PC-3 (cell line): Measurements from ENCODE around the gene PPY. TPM values are rescaled to one million over a fixed set of nuclear protein-coding genes. Genes with fewer than 3 reads are reported as not detected.
"Not testable (repeated sequence)": the region's sequence is repeated elsewhere in the genome, so short reads cannot be mapped to it uniquely, and the experiment has no call there.

ENCODE experiments used
- ATAC-seq: fragments of 200-7000 bp; cut with Tn5 transposase; 2 replicates; pipeline ENCODE4 v1.9.1; 2020; ENCODE audit warnings: mild to moderate bottlenecking, moderate library complexity
- BruUV-seq: library from RNA; stranded (reverse); fragments of 400-500 nt; replicated peaks from 2 replicates; lab custom pipeline; 2021; lab: Mats Ljungman, UMichigan
- CTCF ChIA-PET: fragments of 300-600 bp; sonication (Branson Sonifier 250); formaldehyde crosslinking; loops from one replicate; lab custom pipeline; 2022; ENCODE audit warnings: antibody characterized with exemption; lab: Charles Lee
- POLR2A ChIA-PET: fragments of 300-600 bp; sonication (Branson Sonifier 250); formaldehyde crosslinking; loops from one replicate; lab custom pipeline; 2022; ENCODE audit warnings: antibody characterized with exemption; ENCODE audit not compliant: unreplicated experiment; lab: Charles Lee
- DNase-seq: peaks from one replicate; pipeline ENCODE4 v3.0.0-alpha.2; 2015
- H2AFZ ChIP-seq: fragments of 300-600 bp; sonication (generic); 2 replicates; pipeline ENCODE4 v1.6.0; 2016; ENCODE audit warnings: antibody characterized with exemption, low read length
- H3F3A ChIP-seq: fragments of 300-600 bp; sonication (generic); one replicate; pipeline ENCODE4 v1.6.0; 2017; ENCODE audit warnings: antibody characterized with exemption, low read length, control low read depth, mild to moderate bottlenecking; ENCODE audit not compliant: unreplicated experiment
- H3K27ac ChIP-seq: fragments of 300-600 bp; sonication (generic); 2 replicates; pipeline ENCODE4 v1.5.1; 2016; ENCODE audit warnings: mild to moderate bottlenecking, low read length
- H3K27me3 ChIP-seq: fragments of 300-600 bp; sonication (generic); 2 replicates; pipeline ENCODE4 v1.6.1; 2016; ENCODE audit warnings: low read length, mixed read lengths
- H3K36me3 ChIP-seq: fragments of 300-600 bp; sonication (generic); 2 replicates; pipeline ENCODE4 v1.6.1; 2016; ENCODE audit warnings: low read depth, mixed run types, low read length, mixed read lengths
- H3K4me1 ChIP-seq: fragments of 300-600 bp; sonication (generic); 2 replicates; pipeline ENCODE4 v1.5.1; 2016; ENCODE audit warnings: low read length; ENCODE audit not compliant: insufficient read depth
- H3K4me2 ChIP-seq: fragments of 300-600 bp; sonication (generic); 2 replicates; pipeline ENCODE4 v1.6.0; 2016; ENCODE audit warnings: low read length
- H3K4me3 ChIP-seq: fragments of 300-600 bp; sonication (generic); 2 replicates; pipeline ENCODE4 v1.5.1; 2016; ENCODE audit warnings: mild to moderate bottlenecking, low read length, mixed read lengths
- H3K79me2 ChIP-seq: fragments of 300-600 bp; sonication (generic); 2 replicates; pipeline ENCODE4 v1.6.1; 2017; ENCODE audit warnings: low read length, mixed read lengths
- H3K9ac ChIP-seq: fragments of 300-600 bp; sonication (generic); 2 replicates; pipeline ENCODE4 v1.6.0; 2016; ENCODE audit warnings: mild to moderate bottlenecking, low read length
- H3K9me2 ChIP-seq: fragments of 300-600 bp; sonication (generic); replicated peaks from 2 replicates; pipeline ENCODE4 v1.6.1; 2016; ENCODE audit warnings: mixed run types, low read length, mixed read lengths
- H3K9me3 ChIP-seq: fragments of 300-600 bp; sonication (generic); 2 replicates; pipeline ENCODE4 v1.6.1; 2016; ENCODE audit warnings: low read length, mixed read lengths
- H4K20me1 ChIP-seq: fragments of 300-600 bp; sonication (generic); 2 replicates; pipeline ENCODE4 v1.6.1; 2016; ENCODE audit warnings: low read length, mixed read lengths
- EZH2 ChIP-seq: fragments of 300-600 bp; sonication (generic); IDR thresholded peaks from one replicate; pipeline ENCODE4 v1.6.1; 2017; ENCODE audit warnings: antibody characterized with exemption, mild to moderate bottlenecking, low read length; ENCODE audit not compliant: unreplicated experiment
- EZH2phosphoT487 ChIP-seq: fragments of 300-600 bp; sonication (generic); IDR thresholded peaks from 2 replicates; pipeline ENCODE4 v1.6.1; 2018; ENCODE audit warnings: mild to moderate bottlenecking, antibody characterized with exemption, low read length, borderline replicate concordance
- intact Hi-C: fragments of 100-400 bp; cut with micrococcal nuclease; formaldehyde crosslinking; loops from 2 replicates; pipeline ENCODE4 v1.9.0; 2023
- total RNA-seq: library from RNA; depleted of rRNA; stranded (reverse); fragments of >200 nt; gene quantifications from 2 replicates; pipeline ENCODE4 v1.2.3, GENCODE V29; 2014
- TF ChIP-seq, protein P1 (sequence below): fragments of 300-600 bp; sonication (generic); conservative IDR thresholded peaks from 2 replicates; pipeline ENCODE4 v1.5.1; 2017; ENCODE audit warnings: antibody characterized with exemption, low read depth, mild to moderate bottlenecking, low read length

The PPY gene
- total RNA-seq, 1 experiment from 2014 or later = not detected

DNA sequence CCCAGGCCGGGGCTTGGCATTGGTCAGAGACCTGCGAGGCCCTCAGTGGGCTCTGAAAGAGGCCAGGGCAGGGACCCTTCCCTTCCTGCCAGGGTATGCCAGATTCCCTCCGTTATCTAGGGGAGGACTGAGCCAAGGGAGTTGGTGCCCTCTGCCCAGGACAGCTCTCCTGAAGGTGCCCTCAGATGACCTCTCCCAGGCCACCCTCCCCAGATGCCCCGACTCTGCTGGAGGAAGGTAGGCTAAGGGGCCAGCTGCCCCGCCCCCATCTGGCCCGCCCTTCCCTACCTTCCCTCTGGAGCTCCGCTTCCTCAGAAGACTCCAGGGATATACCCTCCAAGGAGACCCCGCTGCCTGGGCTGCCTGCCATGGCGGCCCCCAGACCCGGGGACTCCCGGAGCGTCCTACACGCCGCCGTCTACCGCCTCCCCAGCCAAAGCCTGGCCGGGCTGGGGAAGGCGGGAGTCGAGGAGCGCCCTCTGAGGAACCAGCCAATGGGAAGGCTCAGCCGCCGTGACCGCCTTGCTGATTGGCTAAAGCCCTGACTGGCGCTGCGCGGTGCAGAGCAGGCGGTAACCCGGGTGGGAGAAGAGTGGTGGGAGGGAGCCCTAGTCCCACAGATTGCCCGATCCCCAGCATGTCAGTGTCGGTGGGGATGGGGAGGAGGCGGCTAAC is 42.0 kb downstream of the PPY start:
- H3K4me2 ChIP-seq = peak overlapping the region; percentile 77
- DNase-seq (peak; percentile 90), ATAC-seq (peak; percentile 99)
- ChIA-PET CTCF (no interaction called here), POLR2A (no interaction called here)
- peak overlapping the region; percentile 79 for H2AFZ ChIP-seq
- no TSS peak for BruUV-seq
- H3F3A ChIP-seq = no peaks in the 10 kb centered on the region
- intact Hi-C loops = no loop called here
- 0 out of 2 replicates have a peak, but pooled peaks cover 5% of the 10 kb centered on the region for H3K4me1 ChIP-seq
- H3K9me3 ChIP-seq = no peaks in the 10 kb centered on the region
- peak overlapping the region; percentile 15; the same call in 1 of the 2 replicates for H3K9ac ChIP-seq
- H3K4me3 ChIP-seq = peak overlapping the region; percentile 62
- H3K79me2 ChIP-seq = no peaks in the 10 kb centered on the region
- no peak overlapping the region for H3K27ac ChIP-seq
- no peaks in the 10 kb centered on the region for H3K36me3 ChIP-seq
- TF ChIP-seq EZH2 (no peak), EZH2phosphoT487 (no peak)
- TF ChIP-seq, protein P1, sequence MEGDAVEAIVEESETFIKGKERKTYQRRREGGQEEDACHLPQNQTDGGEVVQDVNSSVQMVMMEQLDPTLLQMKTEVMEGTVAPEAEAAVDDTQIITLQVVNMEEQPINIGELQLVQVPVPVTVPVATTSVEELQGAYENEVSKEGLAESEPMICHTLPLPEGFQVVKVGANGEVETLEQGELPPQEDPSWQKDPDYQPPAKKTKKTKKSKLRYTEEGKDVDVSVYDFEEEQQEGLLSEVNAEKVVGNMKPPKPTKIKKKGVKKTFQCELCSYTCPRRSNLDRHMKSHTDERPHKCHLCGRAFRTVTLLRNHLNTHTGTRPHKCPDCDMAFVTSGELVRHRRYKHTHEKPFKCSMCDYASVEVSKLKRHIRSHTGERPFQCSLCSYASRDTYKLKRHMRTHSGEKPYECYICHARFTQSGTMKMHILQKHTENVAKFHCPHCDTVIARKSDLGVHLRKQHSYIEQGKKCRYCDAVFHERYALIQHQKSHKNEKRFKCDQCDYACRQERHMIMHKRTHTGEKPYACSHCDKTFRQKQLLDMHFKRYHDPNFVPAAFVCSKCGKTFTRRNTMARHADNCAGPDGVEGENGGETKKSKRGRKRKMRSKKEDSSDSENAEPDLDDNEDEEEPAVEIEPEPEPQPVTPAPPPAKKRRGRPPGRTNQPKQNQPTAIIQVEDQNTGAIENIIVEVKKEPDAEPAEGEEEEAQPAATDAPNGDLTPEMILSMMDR = no peak
- peaks cover 2% of the 10 kb centered on the region for H3K27me3 ChIP-seq
- no peaks in the 10 kb centered on the region for H4K20me1 ChIP-seq
- H3K9me2 ChIP-seq = no peaks in the 10 kb centered on the region

GRCh38 chr17:43898446-43898845 is 43.8 kb downstream of the PPY start:
- Histone ChIP-seq H3K9me3 (no peaks in the 10 kb centered on the region), H3K9me2 (no peaks in the 10 kb centered on the region), H3K4me1 (0 out of 2 replicates have a peak, but pooled peaks cover 5% of the 10 kb centered on the region), H3K4me2 (no peak overlapping the region), H3F3A (no peaks in the 10 kb centered on the region), H3K79me2 (no peaks in the 10 kb centered on the region), H4K20me1 (no peaks in the 10 kb centered on the region), H3K36me3 (no peaks in the 10 kb centered on the region), H3K4me3 (no peak overlapping the region), H3K27me3 (no peaks in the 10 kb centered on the region), H3K9ac (no peak overlapping the region), H2AFZ (no peak overlapping the region), H3K27ac (no peak overlapping the region)
- ATAC-seq (no peak), DNase-seq (no peak)
- TF ChIP-seq EZH2phosphoT487 = no peak
- TF ChIP-seq, protein P1 = no peak
- no peak for TF ChIP-seq EZH2
- intact Hi-C loops = no loop called here
- ChIA-PET CTCF (interaction anchor here (0.6 kb wide), 1 partner anchor 46 kb away, joined by 4 read pairs; no protein-coding TSS in a partner anchor), POLR2A (no interaction called here)
- BruUV-seq = no TSS peak

DNA sequence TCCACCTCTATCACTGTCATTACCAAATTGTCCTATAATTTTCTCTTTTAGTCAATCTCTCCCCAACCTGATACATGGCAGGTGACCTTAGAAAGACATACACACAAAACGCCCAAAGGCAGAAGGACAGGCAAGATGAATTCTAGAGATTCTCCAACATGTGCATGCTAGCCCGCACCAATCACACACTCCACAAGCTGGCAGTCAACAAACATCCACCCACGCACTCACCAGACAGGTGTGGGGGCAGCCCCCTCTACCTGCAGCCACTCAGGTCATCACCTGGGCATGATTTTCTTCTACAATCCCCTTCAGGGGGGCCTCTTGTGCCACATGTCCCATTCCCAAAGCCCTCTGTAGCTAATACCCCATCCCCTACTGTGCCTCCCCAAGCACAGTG is 44.4 kb downstream of the PPY start:
- H3K9me2 ChIP-seq = no peaks in the 10 kb centered on the region
- ATAC-seq (no peak), DNase-seq (no peak)
- no peak overlapping the region for H3K4me3 ChIP-seq
- CTCF ChIA-PET = no interaction called here
- no peak overlapping the region for H3K9ac ChIP-seq
- H3K79me2 ChIP-seq = no peaks in the 10 kb centered on the region
- no peaks in the 10 kb centered on the region for H3F3A ChIP-seq
- POLR2A ChIA-PET = no interaction called here
- no peaks in the 10 kb centered on the region for H3K9me3 ChIP-seq
- no peaks in the 10 kb centered on the region for H3K27me3 ChIP-seq
- TF ChIP-seq EZH2phosphoT487 = no peak
- no peak for TF ChIP-seq EZH2
- TF ChIP-seq, protein P1 = no peak
- no peak overlapping the region for H3K4me2 ChIP-seq
- intact Hi-C loops = no loop called here
- no peaks in the 10 kb centered on the region for H3K36me3 ChIP-seq
- H3K27ac ChIP-seq = no peak overlapping the region
- H4K20me1 ChIP-seq = no peaks in the 10 kb centered on the region
- H2AFZ ChIP-seq = no peak overlapping the region
- no TSS peak for BruUV-seq
- H3K4me1 ChIP-seq = 0 out of 2 replicates have a peak, but pooled peaks cover 5% of the 10 kb centered on the region

DNA sequence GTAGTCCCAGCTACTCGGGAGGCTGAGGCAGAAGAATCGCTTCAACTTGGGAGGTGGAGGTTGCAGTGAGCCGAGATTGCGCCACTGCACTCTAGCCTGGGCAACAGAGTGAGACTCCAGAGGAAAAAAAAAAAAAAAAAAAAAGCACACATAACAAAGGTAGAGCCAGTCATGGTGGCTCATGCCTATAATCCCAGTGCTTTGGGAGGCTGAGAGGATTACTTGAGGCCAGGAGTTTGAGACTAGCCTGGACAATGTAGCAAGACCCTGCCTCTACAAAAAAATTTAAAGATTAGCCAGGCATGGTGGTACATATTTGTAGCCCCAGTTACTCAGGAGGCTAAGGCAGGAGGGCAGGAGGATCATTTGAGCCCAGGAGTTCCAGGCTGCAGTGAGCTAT is 47.8 kb downstream of the PPY start:
- POLR2A ChIA-PET, H3K4me2 ChIP-seq, H4K20me1 ChIP-seq, H3F3A ChIP-seq, H3K79me2 ChIP-seq, CTCF ChIA-PET, H2AFZ ChIP-seq, H3K9me2 ChIP-seq, intact Hi-C loops, ATAC-seq, H3K27me3 ChIP-seq, H3K9me3 ChIP-seq, H3K4me1 ChIP-seq, H3K27ac ChIP-seq, H3K9ac ChIP-seq, H3K36me3 ChIP-seq, H3K4me3 ChIP-seq, BruUV-seq, DNase-seq: not testable (repeated sequence)
